Stimulated activated CD4-positive, alpha-beta T cell treated with anti-CD3 and anti-CD28 coated beads, Interleukin-15, amount 100 ng/mL, for 48 hours (primary cell): ENCODE measurements around the gene GINS1.

ENCODE experiments used
- DNase-seq, 2 donors: peaks; one replicate each; pipeline ENCODE4 v3.0.0-alpha.2; 2020; ENCODE audit warnings: low read depth in 2 of 2

GINS1 gene

GRCh38 chr20:25493748-25494505 lies 86.5 kb downstream of the GINS1 start:
- no peak for DNase-seq

- DNase-seq, result no peak
These were observed 87.2 kb downstream of the GINS1 start for GRCh38 chr20:25494506-25495188.

DNA sequence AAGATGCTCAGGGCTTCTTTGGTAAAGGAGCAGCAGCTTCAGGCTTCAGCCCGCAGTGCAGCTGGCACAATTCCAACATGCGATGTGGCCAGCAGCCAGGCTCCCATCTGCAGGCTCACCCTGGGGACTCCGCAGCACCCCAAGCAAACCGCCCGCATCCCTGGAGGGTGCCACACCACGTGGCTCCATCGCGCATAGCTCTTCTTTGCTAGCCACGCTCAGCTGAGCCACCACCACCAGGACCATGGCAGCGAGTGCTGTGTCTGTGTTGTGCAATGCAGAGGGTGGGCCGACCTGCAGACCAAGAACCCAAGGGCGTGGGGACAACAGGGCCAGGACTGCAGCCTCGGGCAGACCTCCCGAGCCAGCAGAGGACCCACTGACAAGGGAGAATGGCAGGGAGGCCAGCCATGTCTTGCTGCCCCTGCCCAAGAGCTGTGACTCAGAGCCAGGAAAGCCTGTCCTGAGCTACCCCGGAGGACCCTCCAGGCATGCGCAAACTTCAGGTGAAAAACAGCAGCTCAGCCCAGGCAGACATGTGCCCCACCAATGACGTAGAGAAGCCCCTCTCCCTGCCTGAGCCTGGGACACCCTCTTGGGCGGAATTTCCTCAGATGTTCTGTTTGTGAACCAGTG lies 87.8 kb downstream of the GINS1 start:
- DNase-seq, result no peak

GRCh38 chr20:25496165-25496967 lies 88.9 kb downstream of the GINS1 start:
- DNase-seq, result no peak

- DNase-seq, result no peak
These were observed 89.5 kb downstream of the GINS1 start for GRCh38 chr20:25496968-25497401.

GRCh38 chr20:25497586-25498279 lies 90.3 kb downstream of the GINS1 start:
- DNase-seq, result no peak
